HG03135 (cell line): ENCODE results near the gene SLFN12L.
A peak's percentile ranks its signal among the peaks of the same experiment; 100 is the strongest.
"Not testable (repeated sequence)": the region's sequence is repeated elsewhere in the genome, so short reads cannot be mapped to it uniquely, and the experiment has no call there.

Experiments used
- ATAC-seq: cut with Tn5 transposase; IDR thresholded peaks from one replicate; pipeline ENCODE4 v1.9.1; 2021; ENCODE audit warnings: mild to moderate bottlenecking, moderate library complexity; ENCODE audit not compliant: unreplicated experiment

The SLFN12L gene

GRCh38 chr17:35537601-35538141 lies at the start of gene SLFN12L:
SLFN12L (minus strand) TSS chr17:35537678; CDS start chr17:35522364, 15,314 bp downstream.
- ATAC-seq = no peak

- peak; percentile 16 for ATAC-seq
Measured at GRCh38 chr17:35586569-35587073, 49.1 kb upstream of the SLFN12L start.

- ATAC-seq = no peak
Measured at GRCh38 chr17:35584061-35584460, 46.6 kb upstream of the SLFN12L start.

GRCh38 chr17:35578929-35579432 lies 41.5 kb upstream of the SLFN12L start:
- ATAC-seq = no peak

GRCh38 chr17:35578197-35578928 lies 40.9 kb upstream of the SLFN12L start, which contains the start of gene PEX12:
PEX12 (minus strand) TSS chr17:35578571; CDS start chr17:35578021, 550 bp downstream.
- ATAC-seq = peak; percentile 78

- ATAC-seq = no peak
Measured at GRCh38 chr17:35577830-35578196, 40.3 kb upstream of the SLFN12L start.

- no peak for ATAC-seq
Measured at GRCh38 chr17:35575759-35576158, 38.3 kb upstream of the SLFN12L start.

GRCh38 chr17:35569405-35569804 lies 31.9 kb upstream of the SLFN12L start:
- no peak for ATAC-seq

- ATAC-seq = no peak
Measured at GRCh38 chr17:35568561-35568960, 31.1 kb upstream of the SLFN12L start.

GRCh38 chr17:35566968-35567367 lies 29.5 kb upstream of the SLFN12L start:
- ATAC-seq = no peak

GRCh38 chr17:35563181-35563580 lies 25.7 kb upstream of the SLFN12L start:
- not testable (repeated sequence) for ATAC-seq

- ATAC-seq = no peak
Measured at GRCh38 chr17:35560703-35561102, 23.2 kb upstream of the SLFN12L start, which contains the start of gene SLFN14. SLFN14 (minus strand) TSS chr17:35560819; CDS start chr17:35558062, 2,757 bp downstream.

GRCh38 chr17:35559495-35560210 lies 22.2 kb upstream of the SLFN12L start:
- no peak for ATAC-seq

- ATAC-seq = no peak
Measured at GRCh38 chr17:35557353-35557752, 19.9 kb upstream of the SLFN12L start.

- no peak for ATAC-seq
Measured at GRCh38 chr17:35555691-35556090, 18.2 kb upstream of the SLFN12L start.

- ATAC-seq = no peak
Measured at GRCh38 chr17:35554668-35555067, 17.2 kb upstream of the SLFN12L start.

GRCh38 chr17:35553310-35553709 lies 15.8 kb upstream of the SLFN12L start:
- ATAC-seq = no peak

- no peak for ATAC-seq
Measured at GRCh38 chr17:35548978-35549377, 11.5 kb upstream of the SLFN12L start.

GRCh38 chr17:35548208-35548810 lies 10.8 kb upstream of the SLFN12L start:
- ATAC-seq = no peak

GRCh38 chr17:35546487-35546886 lies 9.0 kb upstream of the SLFN12L start:
- no peak for ATAC-seq

- ATAC-seq = no peak
Measured at GRCh38 chr17:35545150-35545549, 7.7 kb upstream of the SLFN12L start.
